Breast epithelium (tissue), 3 donors: ENCODE results near the gene TMEM35B.

Experiments
- CTCF ChIP-seq, 3 donors: fragments of 450-650 bp; IDR thresholded peaks; one replicate each; pipeline ENCODE4 v1.5.1; 2016 to 2017; ENCODE audit warnings: antibody characterized with exemption in 3 of 3, mild to moderate bottlenecking in 3 of 3, moderate library complexity in 3 of 3
- POLR2A ChIP-seq: fragments of 450-650 bp; IDR thresholded peaks from one replicate; pipeline ENCODE4 v1.6.1; 2016; ENCODE audit warnings: antibody characterized with exemption, mild to moderate bottlenecking, moderate library complexity
- POLR2AphosphoS5 ChIP-seq, 3 donors: sonication (generic); formaldehyde crosslinking; IDR thresholded peaks; one replicate each; pipeline ENCODE4 v1.6.1; 2017; ENCODE audit warnings: antibody characterized with exemption in 3 of 3

GRCh38 chr1:34983700-34984355 lies 1.3 kb downstream of the TMEM35B start:
- no peak for TF ChIP-seq CTCF (IDR thresholded peaks at IDR 0.05)
- no peak for TF ChIP-seq POLR2AphosphoS5 (IDR thresholded peaks at IDR 0.05)
- no peak for TF ChIP-seq POLR2A
